ENCODE results near the gene DHRS11. TPM values are rescaled to one million over a fixed set of nuclear protein-coding genes. Genes with fewer than 3 reads are reported as not detected.

DHRS11 gene
- total and polyA plus RNA-seq, 10 of the 15 experiments (the other 5 are each of a cell fraction or from before 2014, with no cell fraction given) = 3.4 to 23.0 (median 14.5) TPM

DNA sequence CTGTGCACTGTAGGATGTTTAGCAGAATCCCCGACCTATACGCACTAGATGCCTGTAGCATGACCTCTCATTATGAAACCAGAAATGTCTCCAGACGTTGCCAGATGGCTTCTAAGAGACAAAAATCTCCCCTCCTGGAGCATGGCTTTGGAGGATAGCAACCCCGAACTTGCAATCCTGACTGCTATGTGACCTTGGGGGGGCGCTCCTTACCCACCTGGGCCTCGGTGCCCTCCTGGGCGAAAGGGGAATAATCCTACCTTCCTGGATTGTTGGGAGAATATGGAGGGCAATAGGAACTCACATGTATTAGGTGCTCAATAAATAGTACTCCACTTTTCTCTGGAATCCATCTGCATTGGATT, 17.8 kb downstream of the DHRS11 start:
- 69% methylated on average over 7 of the region's 7 CpGs for WGBS (ENCODE audit: insufficient coverage, insufficient replicate concordance, low lambda C conversion rate, missing lambda C conversion rate)
- H4K20me1 ChIP-seq (ENCODE audit: control insufficient read depth, insufficient read depth) = no peaks in the 10 kb centered on the region

More for the DNA sequence above, 17.8 kb downstream of the DHRS11 start:
- H3K27me3 ChIP-seq (replicated peaks in 1 of 2; ENCODE audit: control insufficient read depth in 2 of 2, insufficient read depth in 2 of 2, low read length in 1 of 2) = no peaks in the 10 kb centered on the region
- ChIA-PET POLR2A (no interaction called here), CTCF (no interaction called here), SMC1A (ENCODE audit: uncharacterized antibody, unreplicated experiment) (no interaction called here), RAD21 (ENCODE audit: unreplicated experiment) (interaction anchor here (1.5 kb wide), 1 partner anchor 8 kb away, joined by 4 read pairs; the partner anchor contains the start of gene MRM1)
- FAIRE-seq = no peak
- no peak for TF ChIP-seq ZNF274 (IDR thresholded peaks at IDR 0.05; ENCODE audit: insufficient read depth, insufficient read length)
- TF ChIP-seq, protein P1, sequence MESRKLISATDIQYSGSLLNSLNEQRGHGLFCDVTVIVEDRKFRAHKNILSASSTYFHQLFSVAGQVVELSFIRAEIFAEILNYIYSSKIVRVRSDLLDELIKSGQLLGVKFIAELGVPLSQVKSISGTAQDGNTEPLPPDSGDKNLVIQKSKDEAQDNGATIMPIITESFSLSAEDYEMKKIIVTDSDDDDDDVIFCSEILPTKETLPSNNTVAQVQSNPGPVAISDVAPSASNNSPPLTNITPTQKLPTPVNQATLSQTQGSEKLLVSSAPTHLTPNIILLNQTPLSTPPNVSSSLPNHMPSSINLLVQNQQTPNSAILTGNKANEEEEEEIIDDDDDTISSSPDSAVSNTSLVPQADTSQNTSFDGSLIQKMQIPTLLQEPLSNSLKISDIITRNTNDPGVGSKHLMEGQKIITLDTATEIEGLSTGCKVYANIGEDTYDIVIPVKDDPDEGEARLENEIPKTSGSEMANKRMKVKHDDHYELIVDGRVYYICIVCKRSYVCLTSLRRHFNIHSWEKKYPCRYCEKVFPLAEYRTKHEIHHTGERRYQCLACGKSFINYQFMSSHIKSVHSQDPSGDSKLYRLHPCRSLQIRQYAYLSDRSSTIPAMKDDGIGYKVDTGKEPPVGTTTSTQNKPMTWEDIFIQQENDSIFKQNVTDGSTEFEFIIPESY (IDR thresholded peaks at IDR 0.05) = no peak
- no peak for TF ChIP-seq TCF7 (IDR thresholded peaks at IDR 0.05; ENCODE audit: borderline replicate concordance)
- no peak for TF ChIP-seq CBX5 (IDR thresholded peaks at IDR 0.05; ENCODE audit: low read depth)
- TF ChIP-seq, protein P2, sequence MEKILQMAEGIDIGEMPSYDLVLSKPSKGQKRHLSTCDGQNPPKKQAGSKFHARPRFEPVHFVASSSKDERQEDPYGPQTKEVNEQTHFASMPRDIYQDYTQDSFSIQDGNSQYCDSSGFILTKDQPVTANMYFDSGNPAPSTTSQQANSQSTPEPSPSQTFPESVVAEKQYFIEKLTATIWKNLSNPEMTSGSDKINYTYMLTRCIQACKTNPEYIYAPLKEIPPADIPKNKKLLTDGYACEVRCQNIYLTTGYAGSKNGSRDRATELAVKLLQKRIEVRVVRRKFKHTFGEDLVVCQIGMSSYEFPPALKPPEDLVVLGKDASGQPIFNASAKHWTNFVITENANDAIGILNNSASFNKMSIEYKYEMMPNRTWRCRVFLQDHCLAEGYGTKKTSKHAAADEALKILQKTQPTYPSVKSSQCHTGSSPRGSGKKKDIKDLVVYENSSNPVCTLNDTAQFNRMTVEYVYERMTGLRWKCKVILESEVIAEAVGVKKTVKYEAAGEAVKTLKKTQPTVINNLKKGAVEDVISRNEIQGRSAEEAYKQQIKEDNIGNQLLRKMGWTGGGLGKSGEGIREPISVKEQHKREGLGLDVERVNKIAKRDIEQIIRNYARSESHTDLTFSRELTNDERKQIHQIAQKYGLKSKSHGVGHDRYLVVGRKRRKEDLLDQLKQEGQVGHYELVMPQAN (conservative IDR thresholded peaks at IDR 0.05) = no peak
- TF ChIP-seq, protein P3, sequence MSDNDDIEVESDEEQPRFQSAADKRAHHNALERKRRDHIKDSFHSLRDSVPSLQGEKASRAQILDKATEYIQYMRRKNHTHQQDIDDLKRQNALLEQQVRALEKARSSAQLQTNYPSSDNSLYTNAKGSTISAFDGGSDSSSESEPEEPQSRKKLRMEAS (IDR thresholded peaks at IDR 0.05; ENCODE audit: low read depth, low read length) = no peak
- TF ChIP-seq ETV6 (conservative IDR thresholded peaks at IDR 0.05 in 1 of 2, IDR thresholded peaks at IDR 0.05 in 1 of 2; ENCODE audit: borderline replicate concordance in 1 of 2, low read depth in 1 of 2) = no peak
- TF ChIP-seq, protein P4, sequence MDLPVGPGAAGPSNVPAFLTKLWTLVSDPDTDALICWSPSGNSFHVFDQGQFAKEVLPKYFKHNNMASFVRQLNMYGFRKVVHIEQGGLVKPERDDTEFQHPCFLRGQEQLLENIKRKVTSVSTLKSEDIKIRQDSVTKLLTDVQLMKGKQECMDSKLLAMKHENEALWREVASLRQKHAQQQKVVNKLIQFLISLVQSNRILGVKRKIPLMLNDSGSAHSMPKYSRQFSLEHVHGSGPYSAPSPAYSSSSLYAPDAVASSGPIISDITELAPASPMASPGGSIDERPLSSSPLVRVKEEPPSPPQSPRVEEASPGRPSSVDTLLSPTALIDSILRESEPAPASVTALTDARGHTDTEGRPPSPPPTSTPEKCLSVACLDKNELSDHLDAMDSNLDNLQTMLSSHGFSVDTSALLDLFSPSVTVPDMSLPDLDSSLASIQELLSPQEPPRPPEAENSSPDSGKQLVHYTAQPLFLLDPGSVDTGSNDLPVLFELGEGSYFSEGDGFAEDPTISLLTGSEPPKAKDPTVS (IDR thresholded peaks at IDR 0.05; ENCODE audit: low read depth, low read length) = no peak
- TF ChIP-seq MEF2B (IDR thresholded peaks at IDR 0.05; ENCODE audit: partially characterized antibody, poor library complexity, severe bottlenecking) = no peak
- no peak for TF ChIP-seq TCF12 (IDR thresholded peaks at IDR 0.05; ENCODE audit: low read depth, low read length)
- TF ChIP-seq DPF2 (IDR thresholded peaks at IDR 0.05) = no peak
- no peak for TF ChIP-seq BCL11A (IDR thresholded peaks at IDR 0.05; ENCODE audit: low read depth, low read length)
- TF ChIP-seq STAT3 (IDR thresholded peaks at IDR 0.05; ENCODE audit: low read depth, low read length) = no peak
- TF ChIP-seq MTA3 (IDR thresholded peaks at IDR 0.05; ENCODE audit: borderline replicate concordance, low read length) = no peak
- TF ChIP-seq POLR2AphosphoS2 (IDR thresholded peaks at IDR 0.05; ENCODE audit: low read depth, low read length) = no peak
- TF ChIP-seq, protein P5, sequence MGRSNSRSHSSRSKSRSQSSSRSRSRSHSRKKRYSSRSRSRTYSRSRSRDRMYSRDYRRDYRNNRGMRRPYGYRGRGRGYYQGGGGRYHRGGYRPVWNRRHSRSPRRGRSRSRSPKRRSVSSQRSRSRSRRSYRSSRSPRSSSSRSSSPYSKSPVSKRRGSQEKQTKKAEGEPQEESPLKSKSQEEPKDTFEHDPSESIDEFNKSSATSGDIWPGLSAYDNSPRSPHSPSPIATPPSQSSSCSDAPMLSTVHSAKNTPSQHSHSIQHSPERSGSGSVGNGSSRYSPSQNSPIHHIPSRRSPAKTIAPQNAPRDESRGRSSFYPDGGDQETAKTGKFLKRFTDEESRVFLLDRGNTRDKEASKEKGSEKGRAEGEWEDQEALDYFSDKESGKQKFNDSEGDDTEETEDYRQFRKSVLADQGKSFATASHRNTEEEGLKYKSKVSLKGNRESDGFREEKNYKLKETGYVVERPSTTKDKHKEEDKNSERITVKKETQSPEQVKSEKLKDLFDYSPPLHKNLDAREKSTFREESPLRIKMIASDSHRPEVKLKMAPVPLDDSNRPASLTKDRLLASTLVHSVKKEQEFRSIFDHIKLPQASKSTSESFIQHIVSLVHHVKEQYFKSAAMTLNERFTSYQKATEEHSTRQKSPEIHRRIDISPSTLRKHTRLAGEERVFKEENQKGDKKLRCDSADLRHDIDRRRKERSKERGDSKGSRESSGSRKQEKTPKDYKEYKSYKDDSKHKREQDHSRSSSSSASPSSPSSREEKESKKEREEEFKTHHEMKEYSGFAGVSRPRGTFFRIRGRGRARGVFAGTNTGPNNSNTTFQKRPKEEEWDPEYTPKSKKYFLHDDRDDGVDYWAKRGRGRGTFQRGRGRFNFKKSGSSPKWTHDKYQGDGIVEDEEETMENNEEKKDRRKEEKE (IDR thresholded peaks at IDR 0.05) = no peak
- no peak for TF ChIP-seq PML (IDR thresholded peaks at IDR 0.05; ENCODE audit: low read length)
- no peak overlapping the region for H3K27ac ChIP-seq (ENCODE audit: control insufficient read depth, insufficient read depth)
- H3K9me3 ChIP-seq (replicated peaks; ENCODE audit: control insufficient read depth, insufficient read depth, low read length) = no peaks in the 10 kb centered on the region
- no peak overlapping the region for H2AFZ ChIP-seq (ENCODE audit: control insufficient read depth, low read depth, low read length)
- no peak for ATAC-seq
- no TSS peak for BruUV-seq (replicated peaks)
- intact Hi-C loops (cut with micrococcal nuclease; ENCODE audit: unreplicated experiment) = no loop called here
- in situ Hi-C loops (cut with MboI) = loop anchor here (10.0 to 25.0 kb wide), 3 partner anchors 453 to 755 kb away; no protein-coding TSS in a partner anchor
- H3K79me2 ChIP-seq (ENCODE audit: control insufficient read depth, insufficient read depth, low read length) = peaks cover 8% of the 10 kb centered on the region
- peaks cover 0 to 4% of the 10 kb centered on the region in 2 experiments; a peak in 1 of 4 replicates for H3K36me3 ChIP-seq (ENCODE audit: control insufficient read depth in 2 of 2, insufficient read depth in 2 of 2, low read length in 1 of 2)
- H3K4me3 ChIP-seq = no peak overlapping the region
- H3K9ac ChIP-seq (ENCODE audit: control insufficient read depth, insufficient read depth, low read length) = no peak overlapping the region
- no peak for DNase-seq (ENCODE audit: low read depth, low spot score)
- H3K4me2 ChIP-seq (ENCODE audit: control insufficient read depth, insufficient read depth) = no peak overlapping the region
- no peaks in the 10 kb centered on the region; the same call in 1 of the 2 replicates for H3K4me1 ChIP-seq (ENCODE audit: control insufficient read depth, insufficient read depth, low read length)
